ENCODE measurements around the gene NDC80.
"Not testable (repeated sequence)": the region's sequence is repeated elsewhere in the genome, so short reads cannot be mapped to it uniquely, and the experiment has no call there.

The NDC80 gene

GRCh38 chr18:2655178-2655953, 84.0 kb downstream of the NDC80 start, which contains the start of gene SMCHD1:
SMCHD1 (plus strand) TSS chr18:2655726; CDS start chr18:2656076, 350 bp downstream.
- Histone ChIP-seq H3K4me3 (ENCODE audit: low read depth in 1 of 2, low read length in 2 of 2) (peak within 1 kb of the TSS; percentile 90 to 96), H3K36me3 (ENCODE audit: control insufficient read depth in 1 of 2, insufficient read depth in 2 of 2, low read length in 2 of 2) (no peaks in the 10 kb centered on the region), H3K27ac (ENCODE audit: low read length) (peak within 1 kb of the TSS; percentile 96), H3K4me1 (ENCODE audit: control insufficient read depth in 1 of 2, insufficient read depth in 2 of 2, low read length in 2 of 2) (peaks cover 12 to 16% of the 10 kb centered on the region in 2 donors), H3K27me3 (ENCODE audit: low read depth, low read length) (no peaks in the 10 kb centered on the region), H3K9me3 (ENCODE audit: control insufficient read depth in 1 of 2, low read length in 2 of 2) (no peaks in the 10 kb centered on the region)

- Histone ChIP-seq H3K27me3 (ENCODE audit: low read depth, low read length) (no peaks in the 10 kb centered on the region), H3K9me3 (ENCODE audit: control insufficient read depth in 1 of 2, low read length in 2 of 2) (no peaks in the 10 kb centered on the region), H3K4me1 (ENCODE audit: control insufficient read depth in 1 of 2, insufficient read depth in 2 of 2, low read length in 2 of 2) (peaks cover 12 to 16% of the 10 kb centered on the region in 2 donors), H3K4me3 (ENCODE audit: low read depth in 1 of 2, low read length in 2 of 2) (peak overlapping the region; percentile 90 to 96), H3K27ac (ENCODE audit: low read length) (peak overlapping the region; percentile 96), H3K36me3 (ENCODE audit: control insufficient read depth in 1 of 2, insufficient read depth in 2 of 2, low read length in 2 of 2) (no peaks in the 10 kb centered on the region)
Measured at GRCh38 chr18:2655954-2656236, 84.5 kb downstream of the NDC80 start.

- Histone ChIP-seq H3K36me3 (ENCODE audit: control insufficient read depth in 1 of 2, insufficient read depth in 2 of 2, low read length in 2 of 2) (no peaks in the 10 kb centered on the region), H3K4me3 (ENCODE audit: low read depth in 1 of 2, low read length in 2 of 2) (peak overlapping the region; percentile 90 to 96), H3K4me1 (ENCODE audit: control insufficient read depth in 1 of 2, insufficient read depth in 2 of 2, low read length in 2 of 2) (peaks cover 12 to 16% of the 10 kb centered on the region in 2 donors), H3K9me3 (ENCODE audit: control insufficient read depth in 1 of 2, low read length in 2 of 2) (no peaks in the 10 kb centered on the region), H3K27me3 (ENCODE audit: low read depth, low read length) (no peaks in the 10 kb centered on the region), H3K27ac (ENCODE audit: low read length) (peak overlapping the region; percentile 96)
Measured at GRCh38 chr18:2656237-2656980, 85.1 kb downstream of the NDC80 start.

- Histone ChIP-seq H3K27me3 (ENCODE audit: low read depth, low read length) (no peaks in the 10 kb centered on the region), H3K4me3 (ENCODE audit: low read depth in 1 of 2, low read length in 2 of 2) (peak overlapping the region; percentile 90 to 96), H3K9me3 (ENCODE audit: control insufficient read depth in 1 of 2, low read length in 2 of 2) (no peaks in the 10 kb centered on the region), H3K27ac (ENCODE audit: low read length) (peak overlapping the region; percentile 96), H3K36me3 (ENCODE audit: control insufficient read depth in 1 of 2, insufficient read depth in 2 of 2, low read length in 2 of 2) (no peaks in the 10 kb centered on the region), H3K4me1 (ENCODE audit: control insufficient read depth in 1 of 2, insufficient read depth in 2 of 2, low read length in 2 of 2) (peaks cover 12 to 16% of the 10 kb centered on the region in 2 donors)
Measured at GRCh38 chr18:2656981-2657512, 85.7 kb downstream of the NDC80 start.

- Histone ChIP-seq H3K36me3 (ENCODE audit: control insufficient read depth in 1 of 2, insufficient read depth in 2 of 2, low read length in 2 of 2) (no peaks in the 10 kb centered on the region), H3K27ac (ENCODE audit: low read length) (peak overlapping the region; percentile 58), H3K4me1 (ENCODE audit: control insufficient read depth in 1 of 2, insufficient read depth in 2 of 2, low read length in 2 of 2) (peaks cover 12 to 16% of the 10 kb centered on the region in 2 donors), H3K4me3 (ENCODE audit: low read depth in 1 of 2, low read length in 2 of 2) (peak overlapping the region; percentile 59 to 90), H3K27me3 (ENCODE audit: low read depth, low read length) (no peaks in the 10 kb centered on the region), H3K9me3 (ENCODE audit: control insufficient read depth in 1 of 2, low read length in 2 of 2) (no peaks in the 10 kb centered on the region)
Measured at GRCh38 chr18:2657788-2658458, 86.6 kb downstream of the NDC80 start.

GRCh38 chr18:2660849-2661248, 89.5 kb downstream of the NDC80 start:
- not testable (repeated sequence) for H3K27ac ChIP-seq (ENCODE audit: low read length); H3K4me3 ChIP-seq (ENCODE audit: low read depth in 1 of 2, low read length in 2 of 2); H3K36me3 ChIP-seq (ENCODE audit: control insufficient read depth in 1 of 2, insufficient read depth in 2 of 2, low read length in 2 of 2); H3K9me3 ChIP-seq (ENCODE audit: control insufficient read depth in 1 of 2, low read length in 2 of 2); H3K27me3 ChIP-seq (ENCODE audit: low read depth, low read length)
- peaks cover 8 to 31% of the 10 kb centered on the region in 2 donors for H3K4me1 ChIP-seq (ENCODE audit: control insufficient read depth in 1 of 2, insufficient read depth in 2 of 2, low read length in 2 of 2)

GRCh38 chr18:2662288-2662687, 90.9 kb downstream of the NDC80 start:
- not testable (repeated sequence) for H3K4me3 ChIP-seq (ENCODE audit: low read depth in 1 of 2, low read length in 2 of 2); H3K36me3 ChIP-seq (ENCODE audit: control insufficient read depth in 1 of 2, insufficient read depth in 2 of 2, low read length in 2 of 2); H3K27me3 ChIP-seq (ENCODE audit: low read depth, low read length); H3K27ac ChIP-seq (ENCODE audit: low read length); H3K9me3 ChIP-seq (ENCODE audit: control insufficient read depth in 1 of 2, low read length in 2 of 2)
- peaks cover 8 to 31% of the 10 kb centered on the region in 2 donors for H3K4me1 ChIP-seq (ENCODE audit: control insufficient read depth in 1 of 2, insufficient read depth in 2 of 2, low read length in 2 of 2)

GRCh38 chr18:2662990-2663389, 91.6 kb downstream of the NDC80 start:
- Histone ChIP-seq H3K27ac (ENCODE audit: low read length) (no peak overlapping the region), H3K27me3 (ENCODE audit: low read depth, low read length) (no peaks in the 10 kb centered on the region), H3K4me1 (ENCODE audit: control insufficient read depth in 1 of 2, insufficient read depth in 2 of 2, low read length in 2 of 2) (peaks cover 5 to 26% of the 10 kb centered on the region in 2 donors), H3K36me3 (ENCODE audit: control insufficient read depth in 1 of 2, insufficient read depth in 2 of 2, low read length in 2 of 2) (peaks cover 9% of the 10 kb centered on the region in 2 donors), H3K9me3 (ENCODE audit: control insufficient read depth in 1 of 2, low read length in 2 of 2) (no peaks in the 10 kb centered on the region), H3K4me3 (ENCODE audit: low read depth in 1 of 2, low read length in 2 of 2) (no peak overlapping the region)
